GM21360 (cell line): Measurements from ENCODE around the gene NPHS1.
"Not testable (repeated sequence)": the region's sequence is repeated elsewhere in the genome, so short reads cannot be mapped to it uniquely, and the experiment has no call there.

Source experiments
- ATAC-seq: cut with Tn5 transposase; IDR thresholded peaks from one replicate; pipeline ENCODE4 v1.9.1; 2021; ENCODE audit warnings: mild to moderate bottlenecking, moderate library complexity; ENCODE audit not compliant: unreplicated experiment

The NPHS1 gene

DNA sequence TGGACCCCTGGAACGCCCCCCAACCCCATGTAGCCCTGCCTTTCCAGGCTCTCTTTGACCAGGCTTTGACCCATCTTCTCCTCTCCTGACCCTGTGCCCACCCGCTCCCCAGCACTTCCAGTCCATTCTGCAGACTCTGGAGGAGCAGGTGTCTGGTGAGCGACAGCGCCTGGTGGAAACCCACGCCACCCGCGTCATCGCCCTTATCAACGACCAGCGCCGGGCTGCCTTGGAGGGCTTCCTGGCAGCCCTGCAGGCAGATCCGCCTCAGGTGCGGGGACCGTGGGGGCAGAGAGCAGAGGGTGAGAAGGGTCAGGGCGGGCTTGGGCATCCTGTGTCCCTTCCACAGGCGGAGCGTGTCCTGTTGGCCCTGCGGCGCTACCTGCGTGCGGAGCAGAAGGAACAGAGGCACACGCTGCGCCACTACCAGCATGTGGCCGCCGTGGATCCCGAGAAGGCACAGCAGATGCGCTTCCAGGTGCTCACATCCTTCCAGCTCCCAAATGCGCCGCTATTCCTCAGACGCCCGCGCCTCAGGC is 22.2 kb upstream of the NPHS1 start:
- ATAC-seq, result no peak

DNA sequence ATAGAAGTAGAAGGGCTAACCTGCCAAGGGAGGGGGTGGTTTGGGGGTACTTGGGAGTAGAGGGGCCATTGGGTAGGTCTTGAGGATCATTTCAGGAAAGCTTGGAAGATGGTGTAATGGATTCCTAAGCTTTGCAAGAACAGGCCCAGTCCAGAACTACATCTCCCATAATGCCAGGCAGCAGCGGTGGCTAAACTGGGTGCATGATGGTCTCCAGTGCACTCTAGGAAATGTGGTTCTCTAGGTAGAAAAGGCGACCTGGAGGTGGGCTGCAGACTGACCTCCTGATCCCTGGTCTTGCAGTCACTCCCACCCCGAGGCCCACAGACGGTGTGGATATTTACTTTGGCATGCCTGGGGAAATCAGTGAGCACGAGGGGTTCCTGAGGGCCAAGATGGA is 19.9 kb upstream of the NPHS1 start:
- no peak for ATAC-seq

DNA sequence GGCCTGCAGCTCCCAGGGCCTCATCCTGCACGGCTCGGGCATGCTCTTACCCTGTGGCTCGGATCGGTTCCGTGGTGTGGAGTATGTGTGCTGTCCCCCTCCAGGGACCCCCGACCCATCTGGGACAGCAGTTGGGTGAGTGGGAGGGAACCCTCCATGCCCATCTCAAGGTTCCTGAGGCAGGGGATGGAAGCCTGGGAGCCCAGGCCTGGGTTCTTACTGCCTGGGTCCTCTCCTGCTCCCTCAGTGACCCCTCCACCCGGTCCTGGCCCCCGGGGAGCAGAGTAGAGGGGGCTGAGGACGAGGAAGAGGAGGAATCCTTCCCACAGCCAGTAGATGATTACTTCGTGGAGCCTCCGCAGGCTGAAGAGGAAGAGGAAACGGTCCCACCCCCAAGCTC is 19.3 kb upstream of the NPHS1 start:
- no peak for ATAC-seq

DNA sequence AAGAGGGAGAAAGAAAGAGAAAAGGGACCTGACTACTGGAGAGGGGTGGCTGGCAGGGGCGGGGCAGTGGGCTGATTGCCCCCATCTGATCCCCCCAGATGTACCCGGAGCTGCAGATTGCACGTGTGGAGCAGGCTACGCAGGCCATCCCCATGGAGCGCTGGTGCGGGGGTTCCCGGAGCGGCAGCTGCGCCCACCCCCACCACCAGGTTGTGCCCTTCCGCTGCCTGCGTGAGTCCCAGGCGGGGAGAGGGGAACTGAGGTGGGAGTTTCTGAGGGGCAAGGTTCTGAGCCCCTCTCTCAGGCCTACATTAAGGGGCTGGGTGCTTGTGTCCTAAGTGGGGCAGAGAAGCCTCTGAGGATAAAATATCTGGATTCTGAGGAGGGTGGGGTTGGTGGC is 18.5 kb upstream of the NPHS1 start:
- no peak for ATAC-seq

DNA sequence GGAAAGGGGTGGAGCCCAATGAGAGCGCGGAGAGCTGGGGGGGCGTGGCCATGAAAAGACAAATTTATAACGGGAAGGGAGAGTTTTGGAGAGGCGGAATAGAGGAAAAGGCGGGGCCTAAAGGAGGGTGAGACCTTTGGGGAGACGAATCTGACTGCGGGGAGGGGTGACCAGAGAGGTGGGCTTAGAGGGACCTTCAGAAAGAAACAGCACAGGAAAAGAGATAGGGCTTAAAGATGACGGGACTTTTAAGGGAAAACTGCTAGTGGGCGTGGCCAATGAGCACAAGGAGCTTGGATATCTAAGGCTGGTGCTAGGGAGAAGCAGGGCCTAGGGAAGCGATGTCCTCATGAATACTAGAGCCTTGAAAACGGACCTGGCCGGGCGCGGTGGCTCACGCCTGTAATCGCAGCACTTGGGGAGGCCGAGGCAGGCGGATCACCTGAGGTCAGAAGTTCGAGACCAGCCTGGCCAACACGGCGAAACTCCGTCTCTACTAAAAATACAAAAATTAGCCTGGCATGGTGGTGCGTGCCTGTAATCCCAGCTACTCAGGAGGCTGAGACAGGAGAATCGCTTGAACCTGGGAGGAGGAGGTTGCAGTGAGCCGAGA is 17.9 kb upstream of the NPHS1 start:
- not testable (repeated sequence) for ATAC-seq

DNA sequence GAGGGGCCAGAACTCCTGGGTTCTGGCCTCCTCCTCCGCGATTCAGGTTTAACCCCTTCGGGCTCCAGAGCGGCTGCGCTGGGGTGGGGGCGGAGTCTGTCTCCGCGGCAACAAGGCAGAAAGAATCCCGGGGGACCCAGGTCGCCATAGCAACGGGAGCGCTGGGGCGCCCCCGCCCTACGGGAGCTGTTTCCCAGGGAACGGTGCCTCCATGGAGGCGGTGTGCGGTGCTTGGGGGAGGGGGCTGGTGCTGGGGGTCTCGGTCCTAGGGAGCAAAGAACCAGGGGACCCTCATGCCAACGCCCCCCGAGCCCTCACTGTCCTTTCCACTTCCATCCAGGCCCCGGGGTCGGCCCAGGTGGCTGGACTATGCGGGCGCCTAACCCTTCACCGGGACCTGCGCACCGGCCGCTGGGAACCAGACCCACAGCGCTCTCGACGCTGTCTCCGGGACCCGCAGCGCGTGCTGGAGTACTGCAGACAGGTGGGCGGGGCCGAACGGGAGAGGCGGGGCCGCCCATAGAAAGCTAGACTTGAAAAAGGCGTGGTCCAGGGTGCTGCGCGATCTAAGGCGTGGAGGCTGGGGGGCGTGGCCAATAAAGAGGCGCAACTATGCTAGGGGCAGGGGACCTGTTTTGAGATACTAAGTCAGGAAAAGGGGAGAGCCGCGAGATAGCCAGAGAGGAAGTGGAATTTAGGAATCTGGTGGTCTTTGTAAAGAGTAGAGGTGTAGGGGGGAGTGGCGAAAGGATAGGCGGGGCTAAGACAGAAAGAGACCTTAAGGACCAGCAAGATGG is 17.2 kb upstream of the NPHS1 start:
- peak; percentile 58 for ATAC-seq

DNA sequence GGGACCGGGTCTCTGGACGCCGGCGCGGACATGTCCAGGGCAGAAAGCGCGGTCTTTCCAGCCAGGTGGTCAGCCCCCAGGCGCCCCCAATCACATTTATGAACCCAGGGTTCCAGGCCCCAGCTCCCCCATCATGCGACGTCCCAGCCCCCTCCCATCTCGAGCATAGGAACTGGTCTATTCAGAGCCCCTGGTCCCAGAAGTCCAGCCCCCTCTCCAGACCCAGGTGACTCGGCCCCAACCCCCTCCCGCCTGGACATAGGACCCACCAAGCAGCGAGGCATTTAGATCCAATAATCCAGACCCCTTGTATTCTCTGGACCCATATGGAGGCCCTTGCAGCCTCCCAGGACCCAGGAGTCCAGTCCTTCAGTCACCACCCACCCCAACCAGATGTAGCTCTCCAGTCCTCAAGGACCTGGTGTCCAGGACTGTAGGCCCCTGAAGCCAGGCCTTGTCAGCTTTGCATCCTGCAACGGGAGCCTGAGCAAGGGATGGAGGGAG is 16.6 kb upstream of the NPHS1 start:
- ATAC-seq, result no peak

DNA sequence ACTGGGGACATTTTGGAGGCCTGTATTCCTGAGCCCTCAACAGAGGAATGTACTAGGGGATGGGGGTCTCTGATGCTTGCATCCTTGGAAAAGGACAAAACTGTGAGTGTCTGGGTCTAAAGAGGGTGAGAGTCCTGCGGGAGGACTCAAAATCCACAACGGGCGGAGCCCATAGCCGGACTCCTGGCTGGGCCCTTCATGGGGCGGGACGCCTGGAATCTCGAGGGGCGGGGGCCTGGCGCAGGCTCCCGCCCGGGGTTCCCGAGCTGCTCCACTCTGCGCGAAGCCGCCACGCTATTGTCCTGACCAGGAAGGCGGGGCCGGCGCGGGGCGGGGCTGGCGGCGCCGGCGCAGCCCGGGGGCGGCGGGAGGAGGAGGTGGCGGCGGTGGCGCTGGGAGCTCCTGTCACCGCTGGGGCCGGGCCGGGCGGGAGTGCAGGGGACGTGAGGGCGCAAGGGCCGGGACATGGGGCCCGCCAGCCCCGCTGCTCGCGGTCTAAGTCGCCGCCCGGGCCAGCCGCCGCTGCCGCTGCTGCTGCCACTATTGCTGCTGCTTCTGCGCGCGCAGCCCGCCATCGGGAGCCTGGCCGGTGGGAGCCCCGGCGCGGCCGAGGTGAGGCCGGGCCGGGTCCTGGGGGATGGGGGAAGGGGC is 16.0 kb upstream of the NPHS1 start, which contains the start of gene APLP1:
APLP1 (plus strand) TSS at position 403 of the 651 bp plus-strand sequence; CDS start at position 466, 63 bp downstream.
- ATAC-seq, result peak; percentile 49

DNA sequence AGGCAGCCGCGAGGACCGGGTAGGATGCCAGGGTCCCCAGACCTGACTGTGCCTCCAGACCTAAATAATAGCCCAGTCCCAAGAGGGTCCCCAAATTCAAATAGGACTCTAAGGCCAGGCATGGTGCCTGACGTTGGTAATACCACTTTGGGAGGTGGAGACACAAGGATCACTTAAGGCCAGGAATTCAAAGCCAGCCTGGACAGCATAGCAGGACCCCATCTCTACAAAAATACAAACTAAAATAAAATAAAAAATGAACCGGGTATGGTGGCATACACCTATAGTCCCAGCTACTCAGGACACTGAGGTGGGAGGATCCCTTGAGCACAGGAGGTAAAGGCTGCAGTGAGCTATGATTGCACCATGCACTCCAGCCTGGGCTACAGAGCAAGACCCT is 10.7 kb upstream of the NPHS1 start:
- no peak for ATAC-seq

DNA sequence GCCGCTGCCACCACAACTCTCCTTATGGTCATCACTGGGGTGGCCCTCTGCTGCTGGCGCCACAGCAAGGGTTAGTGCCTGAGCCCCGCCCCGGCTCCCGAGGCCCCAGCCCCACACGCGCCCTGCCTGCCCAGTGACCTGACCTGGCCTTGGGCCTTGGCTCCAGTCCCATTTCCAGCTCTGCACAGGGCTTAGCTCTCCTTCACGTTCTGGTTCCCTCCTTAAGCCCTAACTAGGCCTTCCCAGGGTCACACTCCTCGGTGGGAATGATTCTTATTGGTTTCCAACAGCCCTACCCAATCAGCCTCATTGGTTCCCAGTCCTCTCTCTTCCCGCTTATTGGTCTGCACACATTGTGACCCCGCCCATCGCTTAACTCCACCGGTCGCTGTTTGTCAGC is 10.2 kb upstream of the NPHS1 start:
- no peak for ATAC-seq

DNA sequence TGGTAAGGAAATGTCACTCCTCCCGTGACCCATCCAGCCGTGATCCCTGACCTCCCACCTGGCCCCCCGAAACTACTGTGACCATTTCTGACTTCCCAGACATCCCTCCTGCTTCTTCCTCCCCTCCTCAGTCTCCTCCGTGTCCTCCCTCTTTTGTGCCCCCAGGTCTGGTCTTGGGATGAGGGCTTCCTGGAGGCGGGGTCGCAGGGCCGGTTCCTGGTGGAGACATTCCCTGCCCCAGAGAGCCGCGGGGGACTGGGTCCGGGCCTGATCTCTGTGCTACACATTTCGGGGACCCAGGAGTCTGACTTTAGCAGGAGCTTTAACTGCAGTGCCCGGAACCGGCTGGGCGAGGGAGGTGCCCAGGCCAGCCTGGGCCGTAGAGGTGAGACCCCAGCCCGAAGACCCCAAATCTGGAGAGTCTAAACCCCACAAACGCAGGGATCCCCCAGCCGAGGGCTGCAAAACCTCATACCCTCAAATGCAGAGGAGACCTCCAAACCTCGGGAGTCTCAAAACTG is 9.4 kb upstream of the NPHS1 start:
- no peak for ATAC-seq

DNA sequence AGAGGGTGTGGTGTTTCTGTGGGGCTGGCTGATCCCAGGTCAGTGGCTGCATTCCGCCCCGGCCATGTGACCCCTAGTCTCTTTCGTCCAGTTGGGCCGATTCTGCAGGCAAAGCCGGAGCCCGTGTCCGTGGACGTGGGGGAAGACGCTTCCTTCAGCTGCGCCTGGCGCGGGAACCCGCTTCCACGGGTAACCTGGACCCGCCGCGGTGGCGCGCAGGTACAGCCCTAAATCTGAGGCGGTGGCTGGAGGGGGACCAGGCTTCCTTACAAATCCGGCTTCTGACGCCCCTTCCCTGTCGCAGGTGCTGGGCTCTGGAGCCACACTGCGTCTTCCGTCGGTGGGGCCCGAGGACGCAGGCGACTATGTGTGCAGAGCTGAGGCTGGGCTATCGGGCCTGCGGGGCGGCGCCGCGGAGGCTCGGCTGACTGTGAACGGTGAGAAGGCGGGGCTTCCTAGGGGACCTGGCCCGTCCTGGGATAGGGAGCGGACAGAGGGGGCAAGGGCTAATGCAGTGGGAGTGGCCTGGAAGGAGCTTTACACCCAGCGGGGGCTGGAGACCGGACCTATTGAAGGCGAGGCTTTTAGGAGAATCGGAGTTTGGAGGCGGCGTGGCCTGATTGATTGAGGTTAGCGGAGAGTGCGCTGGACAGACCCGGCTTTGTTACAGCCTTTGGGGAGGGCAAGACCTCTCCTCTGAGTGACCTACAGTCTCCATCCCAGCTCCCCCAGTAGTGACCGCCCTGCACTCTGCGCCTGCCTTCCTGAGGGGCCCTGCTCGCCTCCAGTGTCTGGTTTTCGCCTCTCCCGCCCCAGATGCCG is 8.7 kb upstream of the NPHS1 start:
- ATAC-seq, result no peak

DNA sequence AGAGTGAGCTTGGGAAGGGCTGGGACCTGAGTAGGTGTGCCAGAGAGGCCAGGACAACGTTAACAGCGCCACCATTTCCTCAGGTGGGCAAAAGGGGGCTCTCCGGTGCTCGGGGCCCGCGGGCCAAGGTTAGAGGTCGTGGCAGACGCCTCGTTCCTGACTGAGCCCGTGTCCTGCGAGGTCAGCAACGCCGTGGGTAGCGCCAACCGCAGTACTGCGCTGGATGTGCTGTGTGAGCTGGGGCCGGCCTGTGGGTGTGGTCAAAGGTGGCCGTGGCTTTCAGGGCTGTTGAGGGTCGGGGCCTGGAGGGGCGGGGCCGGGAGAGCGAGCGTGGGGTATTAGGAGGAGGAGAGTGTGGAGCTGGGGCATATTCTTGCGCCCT is 8.1 kb upstream of the NPHS1 start:
- no peak for ATAC-seq

DNA sequence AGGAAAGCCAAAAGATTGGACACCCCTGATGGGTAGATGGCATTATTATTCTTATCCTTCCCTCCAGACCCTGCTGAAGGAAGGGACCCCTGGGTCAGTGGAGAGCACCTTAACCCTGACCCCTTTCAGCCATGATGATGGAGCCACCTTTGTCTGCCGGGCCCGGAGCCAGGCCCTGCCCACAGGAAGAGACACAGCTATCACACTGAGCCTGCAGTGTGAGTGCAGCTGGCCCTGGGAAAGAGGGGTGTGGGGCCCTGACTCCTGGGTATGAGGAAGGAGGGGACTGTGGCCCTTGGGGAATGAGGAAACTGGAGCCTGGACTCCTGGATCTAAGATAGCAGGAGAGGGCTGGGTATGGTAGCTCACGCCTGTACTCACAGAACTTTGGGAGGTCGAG is 7.1 kb upstream of the NPHS1 start:
- ATAC-seq, result no peak

DNA sequence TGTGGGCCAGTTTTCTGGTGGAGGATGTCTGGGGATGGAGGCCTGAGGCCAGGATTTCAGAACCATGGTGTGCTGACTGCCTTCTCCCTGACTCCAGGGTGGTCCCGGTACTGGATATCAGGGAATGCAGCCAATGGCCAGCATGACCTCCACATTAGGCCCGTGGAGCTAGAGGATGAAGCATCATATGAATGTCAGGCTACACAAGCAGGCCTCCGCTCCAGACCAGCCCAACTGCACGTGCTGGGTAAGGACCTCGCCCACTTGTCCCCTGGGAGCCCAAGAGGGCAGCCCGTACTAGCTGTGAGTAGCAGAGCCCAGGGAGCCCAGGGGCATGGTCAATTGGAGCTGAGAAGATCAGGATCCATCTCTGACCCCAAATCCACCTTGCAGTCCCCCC is 6.0 kb upstream of the NPHS1 start:
- no peak for ATAC-seq

DNA sequence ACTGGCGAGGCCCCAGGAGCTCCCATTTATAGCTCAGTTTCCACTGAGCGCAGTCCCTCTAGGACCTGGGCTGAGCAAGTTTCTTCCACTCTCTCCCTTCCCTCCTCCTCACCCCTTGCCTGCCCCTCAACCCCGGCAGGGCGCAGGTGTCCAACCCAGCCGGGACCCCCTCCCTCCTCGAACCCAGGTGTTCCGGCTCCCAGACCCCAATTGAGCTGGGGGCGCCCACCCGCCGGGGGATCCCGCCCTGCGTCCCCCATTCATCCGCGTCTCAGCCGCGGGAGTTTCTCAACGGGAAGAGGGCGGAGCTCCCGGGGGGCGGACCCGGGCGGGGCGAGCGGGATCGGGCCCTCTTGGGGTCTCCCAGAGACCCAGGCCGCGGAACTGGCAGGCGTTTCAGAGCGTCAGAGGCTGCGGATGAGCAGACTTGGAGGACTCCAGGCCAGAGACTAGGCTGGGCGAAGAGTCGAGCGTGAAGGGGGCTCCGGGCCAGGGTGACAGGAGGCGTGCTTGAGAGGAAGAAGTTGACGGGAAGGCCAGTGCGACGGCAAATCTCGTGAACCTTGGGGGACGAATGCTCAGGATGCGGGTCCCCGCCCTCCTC is 4.3 kb upstream of the NPHS1 start, which contains the start of gene KIRREL2:
KIRREL2 (plus strand) TSS at position 366 of the 604 bp plus-strand sequence; CDS start at position 575, 209 bp downstream.
- no peak for ATAC-seq

DNA sequence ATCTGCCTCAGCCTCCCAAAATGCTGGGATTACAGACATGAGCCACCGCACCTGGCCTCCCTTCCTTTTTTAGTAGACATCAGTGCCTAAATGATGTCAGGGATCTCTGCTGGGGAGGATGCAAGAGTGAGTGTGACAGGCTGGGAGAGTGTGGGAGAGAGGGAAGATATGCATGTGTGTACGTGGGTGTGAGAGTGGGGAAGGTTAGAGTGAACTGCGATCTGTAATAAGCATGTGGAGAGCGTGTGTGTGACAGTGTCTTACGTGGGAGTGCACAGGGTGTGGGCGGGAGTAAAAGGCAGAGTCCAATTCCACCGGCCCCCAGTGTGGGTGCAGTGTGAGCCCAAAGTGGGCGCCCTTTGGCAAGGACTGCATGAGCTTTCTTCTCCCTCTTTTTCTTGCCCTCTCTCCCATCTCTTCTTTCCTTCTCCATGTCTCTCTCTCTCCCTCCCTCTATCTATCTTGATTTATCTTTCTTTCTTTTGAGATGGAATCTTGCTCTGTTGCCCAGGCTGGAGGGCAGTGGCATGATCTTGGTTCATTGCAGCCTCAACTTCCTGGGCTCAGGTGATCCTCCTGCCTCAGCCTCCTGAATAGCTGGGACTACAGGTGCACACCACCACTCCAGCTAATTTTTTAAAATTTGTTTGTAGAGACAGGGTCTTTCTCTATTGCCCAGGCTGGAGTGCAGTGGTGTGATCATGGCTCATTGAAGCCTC is 893 bp upstream of the NPHS1 start:
- no peak for ATAC-seq

DNA sequence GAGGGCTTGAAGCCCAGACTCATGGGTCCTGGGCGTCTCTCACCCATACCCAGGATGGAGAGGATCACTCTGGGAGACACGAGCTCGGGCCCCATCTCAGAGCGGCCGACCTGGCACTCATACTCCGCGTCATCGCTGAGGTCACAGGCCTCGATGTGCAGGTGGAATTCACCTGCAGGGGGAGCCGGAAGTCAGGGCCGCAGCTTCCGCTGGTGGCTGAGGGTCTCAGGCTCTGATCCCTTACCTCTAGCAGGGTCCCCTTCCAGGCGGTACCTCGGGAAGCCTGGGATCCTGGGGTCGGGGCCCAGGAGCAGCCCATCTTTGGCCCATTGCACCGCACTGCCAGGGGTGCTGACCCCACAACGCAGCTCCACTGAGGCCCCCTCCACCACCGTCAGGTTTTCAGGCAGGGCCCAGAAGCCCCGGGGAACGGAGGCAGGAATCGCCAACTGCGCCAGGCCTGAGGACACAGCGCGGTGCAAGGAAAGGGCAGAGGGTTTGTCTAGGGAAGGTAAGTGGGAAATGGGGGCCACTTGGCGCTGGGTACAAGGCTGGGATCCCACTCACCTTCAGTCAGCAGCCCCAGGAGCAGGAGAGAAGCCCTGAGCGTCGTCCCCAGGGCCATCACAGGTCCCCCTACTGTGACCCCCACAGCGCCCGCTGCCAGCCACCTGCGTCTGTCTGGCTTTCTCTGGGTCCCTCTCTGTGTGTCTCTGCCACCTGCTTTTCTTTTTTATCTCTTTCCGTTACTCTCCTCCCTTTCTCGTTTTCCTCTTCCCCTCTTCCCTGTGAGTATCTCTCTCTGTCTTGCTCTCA is 883 bp downstream of the NPHS1 start:
- no peak for ATAC-seq
